ENCODE results near the gene CFAP46.

Gene CFAP46

DNA sequence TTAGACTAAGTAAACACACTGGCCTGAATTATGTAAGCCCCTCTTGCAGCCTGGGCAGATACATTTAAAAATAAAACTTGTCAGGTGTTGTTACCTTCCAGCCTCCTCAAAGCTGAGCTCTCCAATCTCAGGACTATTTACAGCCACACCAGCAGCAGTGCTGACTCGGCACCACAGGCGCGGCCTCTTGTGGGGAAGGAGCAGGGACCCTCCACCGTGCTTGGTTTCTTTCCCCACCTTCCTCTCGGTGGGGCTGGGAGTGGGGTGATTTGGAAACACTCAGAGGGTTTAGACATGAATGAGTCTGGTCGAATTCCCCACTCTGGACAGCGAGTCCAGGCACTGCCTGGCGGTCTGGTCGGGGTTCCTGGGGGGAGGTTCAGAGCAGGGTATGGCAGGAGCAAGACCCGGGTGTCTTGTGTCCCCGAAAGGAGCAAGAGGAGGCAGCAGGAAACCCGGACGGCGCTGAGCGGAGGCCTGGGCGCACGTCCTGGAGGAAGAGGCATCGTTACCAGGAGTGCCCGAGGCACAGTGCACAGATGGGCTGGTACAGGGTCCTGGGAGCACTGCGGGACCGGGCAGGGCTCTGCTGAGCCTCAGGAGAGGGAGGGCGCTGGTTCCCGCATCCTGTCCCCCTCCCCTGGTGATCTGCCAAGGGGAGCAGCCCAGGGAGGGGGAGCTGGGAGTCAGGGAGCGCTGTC lies 29.2 kb upstream of the CFAP46 start:
- no peak overlapping the region for H2BK5ac ChIP-seq (ENCODE audit: low read depth, low read length, poor library complexity, severe bottlenecking)
- H4K91ac ChIP-seq (ENCODE audit: low read length): no peak overlapping the region
- H3K9ac ChIP-seq (ENCODE audit: low read length): no peak overlapping the region
- peaks cover 7% of the 10 kb centered on the region for H3K9me3 ChIP-seq (ENCODE audit: control insufficient read depth, low read length)
- no peak overlapping the region for H3K23ac ChIP-seq (ENCODE audit: low read length in 2 of 2)
- no peak overlapping the region for H2AFZ ChIP-seq (ENCODE audit: low read depth, low read length)
- no peak overlapping the region for H3K27ac ChIP-seq (ENCODE audit: low read length, poor library complexity, severe bottlenecking)
- peaks cover 21 to 93% of the 10 kb centered on the region in 2 experiments for H3K27me3 ChIP-seq (ENCODE audit: control insufficient read depth in 1 of 2, insufficient read depth in 1 of 2, low read length in 2 of 2)
- H3K36me3 ChIP-seq (ENCODE audit: control insufficient read depth in 1 of 2, insufficient read depth in 2 of 2, low read depth in 1 of 2, low read length in 2 of 2): no peaks in the 10 kb centered on the region
- no peak overlapping the region for H3K14ac ChIP-seq (ENCODE audit: low read length in 2 of 2)
- H2AK5ac ChIP-seq (ENCODE audit: low read length, severe bottlenecking): no peak overlapping the region
- WGBS: 31% methylated on average over 22 of the region's 24 CpGs
- no peak overlapping the region for H2BK15ac ChIP-seq (ENCODE audit: low read depth, poor library complexity, severe bottlenecking)
- no peak overlapping the region for H3K4me2 ChIP-seq (ENCODE audit: low read length, poor library complexity, severe bottlenecking)
- H3K4me1 ChIP-seq (ENCODE audit: control insufficient read depth, insufficient read depth, low read depth, low read length): no peaks in the 10 kb centered on the region
- no peak for DNase-seq
- no peak overlapping the region for H4K8ac ChIP-seq (ENCODE audit: low read length)
- H2BK12ac ChIP-seq (ENCODE audit: low read length in 2 of 2): no peak overlapping the region
- H3K4me3 ChIP-seq (ENCODE audit: insufficient read depth in 1 of 2, low read depth in 1 of 2, low read length in 2 of 2): no peak overlapping the region
- H2BK120ac ChIP-seq (ENCODE audit: low read depth, low read length): no peak overlapping the region
- H3K4ac ChIP-seq (ENCODE audit: low read depth in 1 of 2, low read length in 2 of 2): no peak overlapping the region
- no peaks in the 10 kb centered on the region for H3K79me1 ChIP-seq (replicated peaks; ENCODE audit: low read length, poor library complexity, severe bottlenecking)
- H3K18ac ChIP-seq (ENCODE audit: low read depth in 1 of 2, low read length in 2 of 2): no peak overlapping the region

DNA sequence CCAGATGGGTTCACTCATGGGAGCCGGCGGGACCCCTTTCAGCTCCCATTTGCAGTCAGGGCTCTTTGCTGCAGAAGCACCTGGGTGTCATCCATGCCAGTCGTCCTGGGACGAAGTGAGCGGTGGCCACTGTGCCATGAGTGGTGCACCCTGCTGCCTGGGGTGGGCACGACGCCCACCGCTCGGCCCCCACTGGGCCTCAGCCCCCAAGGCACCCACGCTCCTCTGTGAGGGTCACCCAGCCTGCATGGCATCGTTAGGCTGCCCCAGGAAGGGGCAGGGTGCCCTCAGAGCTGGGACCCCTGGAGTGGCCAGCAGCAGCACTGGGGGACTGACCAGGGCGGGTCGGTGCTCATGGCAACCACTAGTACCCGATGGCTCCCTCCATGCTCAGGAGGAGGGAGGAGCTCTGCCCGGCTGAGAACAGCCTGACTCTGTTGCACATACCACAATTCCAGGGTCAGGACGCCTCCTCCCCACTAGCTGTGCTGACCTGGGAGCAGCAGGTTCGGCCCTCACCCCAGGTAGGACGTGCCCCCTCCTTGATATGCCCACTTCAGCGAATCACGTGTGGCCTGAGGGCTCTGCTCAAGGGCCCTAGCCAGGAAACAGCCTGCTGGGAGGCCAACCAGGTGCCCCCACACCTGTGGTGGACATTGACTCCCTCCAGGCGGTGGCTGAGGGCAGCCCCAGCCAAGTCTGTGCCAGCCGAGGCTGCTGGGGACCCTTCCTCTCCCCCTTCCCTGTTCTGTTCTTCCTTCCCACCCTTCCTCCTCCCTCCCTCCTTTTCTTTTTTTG lies 28.5 kb upstream of the CFAP46 start:
- Histone ChIP-seq H4K8ac (ENCODE audit: low read length) (no peak overlapping the region), H3K36me3 (ENCODE audit: control insufficient read depth in 1 of 2, insufficient read depth in 2 of 2, low read depth in 1 of 2, low read length in 2 of 2) (no peaks in the 10 kb centered on the region), H4K91ac (ENCODE audit: low read length) (no peak overlapping the region), H3K9ac (ENCODE audit: low read length) (no peak overlapping the region), H3K79me1 (replicated peaks; ENCODE audit: low read length, poor library complexity, severe bottlenecking) (no peaks in the 10 kb centered on the region), H2BK120ac (ENCODE audit: low read depth, low read length) (no peak overlapping the region), H3K23ac (ENCODE audit: low read length in 2 of 2) (no peak overlapping the region), H2BK12ac (ENCODE audit: low read length in 2 of 2) (no peak overlapping the region), H3K18ac (ENCODE audit: low read depth in 1 of 2, low read length in 2 of 2) (no peak overlapping the region), H3K4me2 (ENCODE audit: low read length, poor library complexity, severe bottlenecking) (no peak overlapping the region), H3K4ac (ENCODE audit: low read depth in 1 of 2, low read length in 2 of 2) (no peak overlapping the region), H2BK5ac (ENCODE audit: low read depth, low read length, poor library complexity, severe bottlenecking) (no peak overlapping the region), H2AK5ac (ENCODE audit: low read length, severe bottlenecking) (no peak overlapping the region), H2BK15ac (ENCODE audit: low read depth, poor library complexity, severe bottlenecking) (no peak overlapping the region), H2AFZ (ENCODE audit: low read depth, low read length) (no peak overlapping the region), H3K9me3 (ENCODE audit: control insufficient read depth, low read length) (peaks cover 7% of the 10 kb centered on the region), H3K14ac (ENCODE audit: low read length in 2 of 2) (peak overlapping the region in 1 of 2 experiments; percentile 59), H3K4me3 (ENCODE audit: insufficient read depth in 1 of 2, low read depth in 1 of 2, low read length in 2 of 2) (no peak overlapping the region), H3K4me1 (ENCODE audit: control insufficient read depth, insufficient read depth, low read depth, low read length) (no peaks in the 10 kb centered on the region), H3K27ac (ENCODE audit: low read length, poor library complexity, severe bottlenecking) (no peak overlapping the region), H3K27me3 (ENCODE audit: control insufficient read depth in 1 of 2, insufficient read depth in 1 of 2, low read length in 2 of 2) (peaks cover 21 to 92% of the 10 kb centered on the region in 2 experiments)
- WGBS: 71% methylated on average over 22 of the region's 22 CpGs
- no peak for DNase-seq

DNA sequence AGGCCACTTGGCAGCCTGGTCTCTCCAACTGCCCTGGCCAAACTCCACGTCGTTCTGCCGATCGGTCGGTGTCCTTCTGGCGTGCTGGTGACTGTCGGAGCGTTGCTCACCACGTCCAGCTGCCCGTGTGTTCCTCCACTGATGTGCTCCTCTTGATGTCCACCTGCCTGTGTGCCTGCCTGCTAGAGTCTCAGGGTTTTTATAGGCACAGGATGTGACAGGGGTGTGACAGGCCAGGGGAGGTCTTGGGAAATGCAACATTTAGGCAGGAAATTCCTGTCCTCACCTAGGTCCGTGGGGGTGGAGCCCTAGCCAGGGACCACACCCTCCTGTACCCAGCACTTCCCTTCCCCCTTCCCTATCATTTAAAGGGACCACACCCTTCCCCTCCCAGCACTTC lies 25.2 kb upstream of the CFAP46 start:
- no peak overlapping the region for H3K23ac ChIP-seq (ENCODE audit: low read length in 2 of 2)
- H3K27ac ChIP-seq (ENCODE audit: low read length, poor library complexity, severe bottlenecking): no peak overlapping the region
- no peak overlapping the region for H3K9ac ChIP-seq (ENCODE audit: low read length)
- no peaks in the 10 kb centered on the region for H3K79me1 ChIP-seq (replicated peaks; ENCODE audit: low read length, poor library complexity, severe bottlenecking)
- no peak overlapping the region for H3K4ac ChIP-seq (ENCODE audit: low read depth in 1 of 2, low read length in 2 of 2)
- no peak overlapping the region for H3K4me2 ChIP-seq (ENCODE audit: low read length, poor library complexity, severe bottlenecking)
- H3K4me3 ChIP-seq (ENCODE audit: insufficient read depth in 1 of 2, low read depth in 1 of 2, low read length in 2 of 2): no peak overlapping the region
- H3K14ac ChIP-seq (ENCODE audit: low read length in 2 of 2): no peak overlapping the region
- no peak overlapping the region for H2BK15ac ChIP-seq (ENCODE audit: low read depth, poor library complexity, severe bottlenecking)
- no peak overlapping the region for H2AFZ ChIP-seq (ENCODE audit: low read depth, low read length)
- H3K36me3 ChIP-seq (ENCODE audit: control insufficient read depth in 1 of 2, insufficient read depth in 2 of 2, low read depth in 1 of 2, low read length in 2 of 2): no peaks in the 10 kb centered on the region
- no peak overlapping the region for H4K91ac ChIP-seq (ENCODE audit: low read length)
- H2BK120ac ChIP-seq (ENCODE audit: low read depth, low read length): no peak overlapping the region
- H3K27me3 ChIP-seq (ENCODE audit: control insufficient read depth in 1 of 2, insufficient read depth in 1 of 2, low read length in 2 of 2): peaks cover 19 to 72% of the 10 kb centered on the region in 2 experiments
- H2BK12ac ChIP-seq (ENCODE audit: low read length in 2 of 2): no peak overlapping the region
- WGBS: 54% methylated on average over 11 of the region's 11 CpGs
- H2BK5ac ChIP-seq (ENCODE audit: low read depth, low read length, poor library complexity, severe bottlenecking): no peak overlapping the region
- H2AK5ac ChIP-seq (ENCODE audit: low read length, severe bottlenecking): no peak overlapping the region
- peaks cover 7% of the 10 kb centered on the region for H3K9me3 ChIP-seq (ENCODE audit: control insufficient read depth, low read length)
- no peak overlapping the region for H3K18ac ChIP-seq (ENCODE audit: low read depth in 1 of 2, low read length in 2 of 2)
- DNase-seq: no peak
- no peak overlapping the region for H4K8ac ChIP-seq (ENCODE audit: low read length)
- H3K4me1 ChIP-seq (ENCODE audit: control insufficient read depth, insufficient read depth, low read depth, low read length): no peaks in the 10 kb centered on the region

DNA sequence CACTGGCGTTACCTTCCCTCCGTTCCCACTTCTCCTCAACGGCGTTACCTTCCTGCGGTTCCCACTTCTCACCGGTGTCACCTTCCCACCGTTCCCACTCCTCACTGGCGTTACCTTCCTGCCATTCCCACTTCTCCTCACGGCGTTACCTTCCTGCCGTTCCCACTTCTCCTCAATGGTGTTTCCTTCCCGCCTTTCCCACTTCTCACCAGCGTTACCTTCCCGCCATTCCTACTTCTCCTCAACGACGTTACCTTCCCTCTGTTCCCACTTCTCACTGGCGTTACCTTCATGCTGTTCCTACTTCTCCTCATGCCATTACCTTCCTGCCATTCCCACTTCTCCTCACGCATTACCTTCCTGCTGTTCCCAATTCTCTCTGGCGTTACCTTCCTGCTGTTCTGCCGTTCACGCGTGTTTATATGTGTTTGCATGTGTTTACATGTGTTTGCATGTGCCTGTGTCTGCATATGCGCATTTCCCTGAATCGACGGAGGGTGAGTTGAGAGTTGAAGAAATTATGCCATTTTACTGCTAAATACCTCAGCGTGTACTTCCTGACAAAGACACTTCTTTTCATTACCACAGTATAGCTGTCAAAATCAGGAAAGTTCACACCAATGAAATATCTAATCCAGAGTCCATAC lies 23.2 kb upstream of the CFAP46 start:
- H3K4me1 ChIP-seq (ENCODE audit: control insufficient read depth, insufficient read depth, low read depth, low read length): peaks cover 5% of the 10 kb centered on the region
- no peak overlapping the region for H2BK5ac ChIP-seq (ENCODE audit: low read depth, low read length, poor library complexity, severe bottlenecking)
- H3K4ac ChIP-seq (ENCODE audit: low read depth in 1 of 2, low read length in 2 of 2): no peak overlapping the region
- no peak overlapping the region for H3K23ac ChIP-seq (ENCODE audit: low read length in 2 of 2)
- no peak overlapping the region for H3K4me3 ChIP-seq (ENCODE audit: insufficient read depth in 1 of 2, low read depth in 1 of 2, low read length in 2 of 2)
- DNase-seq: no peak
- WGBS: 95% methylated on average over 25 of the region's 26 CpGs
- H3K4me2 ChIP-seq (ENCODE audit: low read length, poor library complexity, severe bottlenecking): no peak overlapping the region
- H4K91ac ChIP-seq (ENCODE audit: low read length): no peak overlapping the region
- no peaks in the 10 kb centered on the region for H3K79me1 ChIP-seq (replicated peaks; ENCODE audit: low read length, poor library complexity, severe bottlenecking)
- peaks cover 7% of the 10 kb centered on the region for H3K9me3 ChIP-seq (ENCODE audit: control insufficient read depth, low read length)
- H3K27ac ChIP-seq (ENCODE audit: low read length, poor library complexity, severe bottlenecking): no peak overlapping the region
- H3K18ac ChIP-seq (ENCODE audit: low read depth in 1 of 2, low read length in 2 of 2): no peak overlapping the region
- H2AK5ac ChIP-seq (ENCODE audit: low read length, severe bottlenecking): no peak overlapping the region
- H3K14ac ChIP-seq (ENCODE audit: low read length in 2 of 2): no peak overlapping the region
- H2BK15ac ChIP-seq (ENCODE audit: low read depth, poor library complexity, severe bottlenecking): no peak overlapping the region
- H3K9ac ChIP-seq (ENCODE audit: low read length): no peak overlapping the region
- no peak overlapping the region for H2BK120ac ChIP-seq (ENCODE audit: low read depth, low read length)
- no peak overlapping the region for H2AFZ ChIP-seq (ENCODE audit: low read depth, low read length)
- peaks cover 3 to 52% of the 10 kb centered on the region in 2 experiments for H3K27me3 ChIP-seq (ENCODE audit: control insufficient read depth in 1 of 2, insufficient read depth in 1 of 2, low read length in 2 of 2)
- H2BK12ac ChIP-seq (ENCODE audit: low read length in 2 of 2): no peak overlapping the region
- no peaks in the 10 kb centered on the region for H3K36me3 ChIP-seq (ENCODE audit: control insufficient read depth in 1 of 2, insufficient read depth in 2 of 2, low read depth in 1 of 2, low read length in 2 of 2)
- no peak overlapping the region for H4K8ac ChIP-seq (ENCODE audit: low read length)

Measured in mesenchymal stem cell (in vitro differentiated cells and primary cell).